Natural killer cell treated with Interleukin-12 subunit alpha and Interleukin-12 subunit beta and Interleukin-15 and Interleukin-18, amount 100 ng/mL, for 72 hours (primary cell): ENCODE measurements around the gene APOH. TPM values are rescaled to one million over a fixed set of nuclear protein-coding genes. Genes with fewer than 3 reads are reported as not detected.

Experiments
- ATAC-seq, 2 donors: fragments of 150-1000 bp; cut with Tn5 transposase in 1 of 2; sonication (Bioruptor Pico), chemical (Tn5 transposase) in 1 of 2; 2 replicates each; pipeline ENCODE4 v1.10.0; 2021
- DNase-seq: peaks from one replicate; pipeline ENCODE4 v3.0.0; 2022; ENCODE audit warnings: low spot score
- H3K27ac Mint-ChIP-seq, 2 donors: 1 replicate in 1 of 2; 2 replicates in 1 of 2; pipeline ENCODE4 v1.8.0; 2022; ENCODE audit warnings: mixed read lengths in 2 of 2, mild to moderate bottlenecking in 1 of 2, moderate library complexity in 1 of 2
- H3K27me3 Mint-ChIP-seq, 2 donors: 1 replicate in 1 of 2; 2 replicates in 1 of 2; pipeline ENCODE4 v1.8.0; 2022; ENCODE audit warnings: mixed read lengths in 2 of 2
- H3K36me3 Mint-ChIP-seq: one replicate; pipeline ENCODE4 v1.8.0; 2022; ENCODE audit warnings: mixed read lengths
- H3K4me1 Mint-ChIP-seq, 2 donors: 1 replicate in 1 of 2; 2 replicates in 1 of 2; pipeline ENCODE4 v1.8.0; 2022; ENCODE audit warnings: low read depth in 2 of 2, mixed read lengths in 2 of 2, mild to moderate bottlenecking in 1 of 2
- H3K4me3 Mint-ChIP-seq: one replicate; pipeline ENCODE4 v1.8.0; 2022; ENCODE audit warnings: mixed read lengths
- H3K9me3 Mint-ChIP-seq: 2 replicates; pipeline ENCODE4 v1.8.0; 2022; ENCODE audit warnings: mixed read lengths
- total RNA-seq, 2 donors: library from RNA; stranded (reverse); gene quantifications; one replicate each; pipeline ENCODE4 v1.2.3, GENCODE V29; 2022

The APOH gene
- not detected for total RNA-seq

- H3K4me3 Mint-ChIP-seq: no peak within 1 kb of the TSS
- no peak for ATAC-seq
- H3K4me1 Mint-ChIP-seq: no peaks in the 10 kb centered on the region
- no peaks in the 10 kb centered on the region for H3K9me3 Mint-ChIP-seq
- H3K27me3 Mint-ChIP-seq: peaks cover 20 to 40% of the 10 kb centered on the region in 2 donors
- no peaks in the 10 kb centered on the region for H3K36me3 Mint-ChIP-seq
- DNase-seq: no peak
- H3K27ac Mint-ChIP-seq: no peak within 1 kb of the TSS
Measured at GRCh38 chr17:66228887-66229782, at the start of gene APOH. Gene APOH (minus strand): TSS chr17:66229415. CDS start chr17:66229379, 36 bp downstream.

GRCh38 chr17:66277191-66277590, 48.0 kb upstream of the APOH start:
- ATAC-seq: no peak
- no peak overlapping the region for H3K27ac Mint-ChIP-seq
- no peaks in the 10 kb centered on the region for H3K36me3 Mint-ChIP-seq
- H3K4me1 Mint-ChIP-seq: peaks cover 9% of the 10 kb centered on the region in 2 donors
- DNase-seq: no peak
- no peak overlapping the region for H3K4me3 Mint-ChIP-seq
- H3K27me3 Mint-ChIP-seq: peaks cover 0 to 5% of the 10 kb centered on the region in 2 donors
- H3K9me3 Mint-ChIP-seq: no peaks in the 10 kb centered on the region

GRCh38 chr17:66276328-66276937, 47.2 kb upstream of the APOH start:
- H3K27me3 Mint-ChIP-seq: peaks cover 0 to 3% of the 10 kb centered on the region in 2 donors
- no peak overlapping the region for H3K27ac Mint-ChIP-seq
- no peaks in the 10 kb centered on the region for H3K9me3 Mint-ChIP-seq
- peaks cover 9% of the 10 kb centered on the region in 2 donors for H3K4me1 Mint-ChIP-seq
- H3K36me3 Mint-ChIP-seq: no peaks in the 10 kb centered on the region
- no peak for DNase-seq
- ATAC-seq: no peak
- H3K4me3 Mint-ChIP-seq: peak overlapping the region; percentile 9

- H3K9me3 Mint-ChIP-seq: no peaks in the 10 kb centered on the region
- no peak for DNase-seq
- H3K4me3 Mint-ChIP-seq: peak overlapping the region; percentile 9
- peak; percentile 93 to 97 for ATAC-seq
- peaks cover 9% of the 10 kb centered on the region in 2 donors for H3K4me1 Mint-ChIP-seq
- H3K27me3 Mint-ChIP-seq: peaks cover 5 to 7% of the 10 kb centered on the region in 2 donors
- H3K27ac Mint-ChIP-seq: no peak overlapping the region
- no peaks in the 10 kb centered on the region for H3K36me3 Mint-ChIP-seq
Measured at GRCh38 chr17:66275651-66276050, 46.4 kb upstream of the APOH start.

GRCh38 chr17:66273586-66273848, 44.3 kb upstream of the APOH start:
- Mint-ChIP-seq H3K4me1 (peaks cover 9% of the 10 kb centered on the region in 2 donors), H3K4me3 (no peak overlapping the region), H3K27me3 (peaks cover 11 to 12% of the 10 kb centered on the region in 2 donors), H3K9me3 (no peaks in the 10 kb centered on the region), H3K36me3 (no peaks in the 10 kb centered on the region), H3K27ac (no peak overlapping the region)
- no peak for ATAC-seq
- DNase-seq: no peak

- DNase-seq (no peak), ATAC-seq (no peak)
- Mint-ChIP-seq H3K4me3 (no peak overlapping the region), H3K4me1 (peaks cover 9% of the 10 kb centered on the region in 2 donors), H3K27me3 (peaks cover 12% of the 10 kb centered on the region in 2 donors), H3K36me3 (no peaks in the 10 kb centered on the region), H3K27ac (no peak overlapping the region), H3K9me3 (no peaks in the 10 kb centered on the region)
Measured at GRCh38 chr17:66272811-66273585, 43.8 kb upstream of the APOH start.

- ATAC-seq (no peak), DNase-seq (no peak)
- H3K27me3 Mint-ChIP-seq: peaks cover 11 to 12% of the 10 kb centered on the region in 2 donors
- H3K4me1 Mint-ChIP-seq: peaks cover 9% of the 10 kb centered on the region in 2 donors
- no peak overlapping the region for H3K4me3 Mint-ChIP-seq
- no peaks in the 10 kb centered on the region for H3K9me3 Mint-ChIP-seq
- no peaks in the 10 kb centered on the region for H3K36me3 Mint-ChIP-seq
- no peak overlapping the region for H3K27ac Mint-ChIP-seq
Measured at GRCh38 chr17:66271512-66271911, 42.3 kb upstream of the APOH start.

- ATAC-seq (no peak), DNase-seq (no peak)
- Mint-ChIP-seq H3K27ac (no peak overlapping the region), H3K4me3 (no peak overlapping the region), H3K27me3 (peaks cover 12% of the 10 kb centered on the region in 2 donors), H3K36me3 (no peaks in the 10 kb centered on the region), H3K4me1 (no peaks in the 10 kb centered on the region), H3K9me3 (no peaks in the 10 kb centered on the region)
Measured at GRCh38 chr17:66270106-66270505, 40.9 kb upstream of the APOH start.

GRCh38 chr17:66268247-66268927, 39.2 kb upstream of the APOH start:
- Mint-ChIP-seq H3K36me3 (no peaks in the 10 kb centered on the region), H3K9me3 (no peaks in the 10 kb centered on the region), H3K27ac (no peak overlapping the region), H3K4me3 (no peak overlapping the region), H3K4me1 (no peaks in the 10 kb centered on the region), H3K27me3 (peaks cover 16 to 24% of the 10 kb centered on the region in 2 donors)
- ATAC-seq (no peak), DNase-seq (no peak)

- DNase-seq: no peak
- Mint-ChIP-seq H3K4me1 (no peaks in the 10 kb centered on the region), H3K36me3 (no peaks in the 10 kb centered on the region), H3K4me3 (no peak overlapping the region), H3K27me3 (peaks cover 10 to 13% of the 10 kb centered on the region in 2 donors), H3K9me3 (no peaks in the 10 kb centered on the region), H3K27ac (no peak overlapping the region)
- no peak for ATAC-seq
Measured at GRCh38 chr17:66264696-66265095, 35.5 kb upstream of the APOH start.

GRCh38 chr17:66262767-66263166, 33.6 kb upstream of the APOH start:
- no peak overlapping the region for H3K4me3 Mint-ChIP-seq
- H3K36me3 Mint-ChIP-seq: no peaks in the 10 kb centered on the region
- no peak for ATAC-seq
- peaks cover 7 to 13% of the 10 kb centered on the region in 2 donors for H3K27me3 Mint-ChIP-seq
- no peaks in the 10 kb centered on the region for H3K4me1 Mint-ChIP-seq
- no peak for DNase-seq
- H3K27ac Mint-ChIP-seq: no peak overlapping the region
- H3K9me3 Mint-ChIP-seq: no peaks in the 10 kb centered on the region

- Mint-ChIP-seq H3K4me3 (no peak overlapping the region), H3K4me1 (peaks cover 0 to 1% of the 10 kb centered on the region in 2 donors), H3K36me3 (no peaks in the 10 kb centered on the region), H3K27me3 (peaks cover 5 to 13% of the 10 kb centered on the region in 2 donors), H3K27ac (no peak overlapping the region), H3K9me3 (no peaks in the 10 kb centered on the region)
- no peak for ATAC-seq
- DNase-seq: no peak
Measured at GRCh38 chr17:66260688-66261087, 31.5 kb upstream of the APOH start.

GRCh38 chr17:66260275-66260674, 31.1 kb upstream of the APOH start:
- Mint-ChIP-seq H3K9me3 (no peaks in the 10 kb centered on the region), H3K36me3 (no peaks in the 10 kb centered on the region), H3K27ac (no peak overlapping the region), H3K4me1 (peaks cover 4 to 5% of the 10 kb centered on the region in 2 donors), H3K4me3 (no peak overlapping the region), H3K27me3 (peaks cover 5 to 13% of the 10 kb centered on the region in 2 donors)
- DNase-seq (no peak), ATAC-seq (no peak)
